ENCODE results near the gene ISX.
"Not testable (repeated sequence)": the region's sequence is repeated elsewhere in the genome, so short reads cannot be mapped to it uniquely, and the experiment has no call there.

The ISX gene

GRCh38 chr22:35065796-35066218, at the start of gene ISX:
Gene ISX (plus strand): TSS chr22:35066158. CDS start chr22:35067088, 930 bp downstream.
- DNase-seq: no peak

GRCh38 chr22:35016909-35017308, 49.0 kb upstream of the ISX start:
- DNase-seq: no peak

- DNase-seq: no peak
Observed at GRCh38 chr22:35018995-35019394, 47.0 kb upstream of the ISX start.

GRCh38 chr22:35020517-35020916, 45.4 kb upstream of the ISX start:
- no peak for DNase-seq

GRCh38 chr22:35021161-35021560, 44.8 kb upstream of the ISX start:
- no peak for DNase-seq

GRCh38 chr22:35022291-35022690, 43.7 kb upstream of the ISX start:
- no peak for DNase-seq

GRCh38 chr22:35023692-35024363, 42.1 kb upstream of the ISX start:
- DNase-seq: peak; percentile 81 to 83

GRCh38 chr22:35024364-35024692, 41.6 kb upstream of the ISX start:
- no peak for DNase-seq

- not testable (repeated sequence) for DNase-seq
Observed at GRCh38 chr22:35030112-35030511, 35.8 kb upstream of the ISX start.

- DNase-seq: no peak
Observed at GRCh38 chr22:35032571-35032970, 33.4 kb upstream of the ISX start.

- no peak for DNase-seq
Observed at GRCh38 chr22:35033635-35034296, 32.2 kb upstream of the ISX start.

- DNase-seq: no peak
Observed at GRCh38 chr22:35034963-35035362, 31.0 kb upstream of the ISX start.

- DNase-seq: no peak
Observed at GRCh38 chr22:35037089-35037488, 28.9 kb upstream of the ISX start.

- DNase-seq: no peak
Observed at GRCh38 chr22:35039625-35040024, 26.3 kb upstream of the ISX start.

GRCh38 chr22:35043252-35043933, 22.6 kb upstream of the ISX start:
- DNase-seq: no peak

- no peak for DNase-seq
Observed at GRCh38 chr22:35043934-35044319, 22.0 kb upstream of the ISX start.

GRCh38 chr22:35044607-35045390, 21.2 kb upstream of the ISX start:
- no peak for DNase-seq

GRCh38 chr22:35045451-35045850, 20.5 kb upstream of the ISX start:
- no peak for DNase-seq

GRCh38 chr22:35046744-35047462, 19.1 kb upstream of the ISX start:
- no peak for DNase-seq

- not testable (repeated sequence) for DNase-seq
Observed at GRCh38 chr22:35050038-35050437, 15.9 kb upstream of the ISX start.

- no peak for DNase-seq
Observed at GRCh38 chr22:35051013-35051535, 14.9 kb upstream of the ISX start.

- no peak for DNase-seq
Observed at GRCh38 chr22:35051791-35052190, 14.2 kb upstream of the ISX start.
